BJ (cell line): ENCODE measurements around the gene SPRY4. TPM values are rescaled to one million over a fixed set of nuclear protein-coding genes. Genes with fewer than 3 reads are reported as not detected.

ENCODE experiments used
- CTCF ChIA-PET: fragments of 350-600 bp; formaldehyde crosslinking; extraction: SDS; loops from one replicate; lab custom pipeline; 2021; ENCODE audit warnings: antibody characterized with exemption, inconsistent platforms; lab: Yijun Ruan, JAX
- POLR2A ChIA-PET: fragments of 300-600 bp; sonication (Branson Sonifier 250); formaldehyde crosslinking; extraction: SDS; loops from one replicate; lab custom pipeline; 2021; ENCODE audit warnings: antibody characterized with exemption; lab: Charles Lee
- DNase-seq: peaks from one replicate; pipeline ENCODE4 v3.0.0-alpha.2; 2011; ENCODE audit warnings: low read depth
- H3K27me3 ChIP-seq: 2 replicates; pipeline ENCODE4 v1.6.0; 2011; ENCODE audit warnings: low read length; ENCODE audit not compliant: control insufficient read depth, insufficient read depth
- H3K36me3 ChIP-seq: 2 replicates; pipeline ENCODE4 v1.5.1; 2011; ENCODE audit warnings: low read length; ENCODE audit not compliant: control insufficient read depth, insufficient read depth
- H3K4me3 ChIP-seq: 2 replicates; pipeline ENCODE4 v1.5.1; 2011; ENCODE audit warnings: low read depth, mild to moderate bottlenecking, control low read depth, low read length
- CTCF ChIP-seq: IDR thresholded peaks from 2 replicates; pipeline ENCODE4 v1.5.1; 2011; ENCODE audit warnings: low read depth, mild to moderate bottlenecking, control low read depth, inconsistent platforms, low read length, moderate library complexity; ENCODE audit not compliant: insufficient read depth
- polyA plus RNA-seq: library from polyadenylated mRNA; depleted of rRNA; stranded (reverse); fragments of >200 nt; gene quantifications from 2 replicates; pipeline ENCODE4 v1.2.3, GENCODE V29; 2011

SPRY4 gene
- polyA plus RNA-seq, 1 experiment = 13.0 TPM

GRCh38 chr5:142357469-142358090 is 32.8 kb upstream of the SPRY4 start:
- CTCF ChIA-PET = interaction anchor here (1.0 to 1.6 kb wide), 4 partner anchors 9 to 192 kb away, joined by 3 to 6 read pairs (median 4); no protein-coding TSS in a partner anchor
- no peak for TF ChIP-seq CTCF

GRCh38 chr5:142356716-142357468 is 32.1 kb upstream of the SPRY4 start:
- TF ChIP-seq CTCF = no peak
- ChIA-PET CTCF (interaction anchor here (1.0 to 1.6 kb wide), 4 partner anchors 8 to 192 kb away, joined by 3 to 6 read pairs (median 4); no protein-coding TSS in a partner anchor), POLR2A (interaction anchor here (0.6 to 1.9 kb wide), 2 partner anchors 32 to 1808 kb away, joined by 5 to 20 read pairs; partner anchors contain the start of gene SPRY4)
- H3K27me3 ChIP-seq = no peaks in the 10 kb centered on the region
- peak overlapping the region; percentile 61 for H3K4me3 ChIP-seq
- H3K36me3 ChIP-seq = no peaks in the 10 kb centered on the region
- peak; percentile 52 for DNase-seq

More at GRCh38 chr5:142357469-142358090, 32.8 kb upstream of the SPRY4 start:
- H3K36me3 ChIP-seq = no peaks in the 10 kb centered on the region
- H3K4me3 ChIP-seq = peak overlapping the region; percentile 61
- POLR2A ChIA-PET = interaction anchor here (1.9 kb wide), 1 partner anchor 32 kb away, joined by 5 read pairs; the partner anchor contains the start of gene SPRY4
- H3K27me3 ChIP-seq = no peaks in the 10 kb centered on the region
- no peak for DNase-seq

- ChIA-PET CTCF (interaction anchor here (1.6 kb wide), 1 partner anchor 24 kb away, joined by 4 read pairs; no protein-coding TSS in a partner anchor), POLR2A (interaction anchor here (0.6 to 1.9 kb wide), 2 partner anchors 31 to 1808 kb away, joined by 5 to 20 read pairs; partner anchors contain the start of gene SPRY4)
- peak; percentile 69 for DNase-seq
- no peak for TF ChIP-seq CTCF
- Histone ChIP-seq H3K27me3 (no peaks in the 10 kb centered on the region), H3K4me3 (peak overlapping the region; percentile 61), H3K36me3 (no peaks in the 10 kb centered on the region)
Observed at GRCh38 chr5:142356349-142356715, 31.5 kb upstream of the SPRY4 start.

GRCh38 chr5:142353071-142353472 is 28.3 kb upstream of the SPRY4 start:
- no peak for DNase-seq

More at GRCh38 chr5:142353071-142353472, 28.3 kb upstream of the SPRY4 start:
- H3K4me3 ChIP-seq = no peak overlapping the region
- H3K36me3 ChIP-seq = no peaks in the 10 kb centered on the region
- H3K27me3 ChIP-seq = no peaks in the 10 kb centered on the region
- ChIA-PET POLR2A (no interaction called here), CTCF (interaction anchor here (0.8 kb wide), 1 partner anchor 26 kb away, joined by 3 read pairs; no protein-coding TSS in a partner anchor)
- TF ChIP-seq CTCF = no peak
